Gastroesophageal sphincter (tissue), 3 donors: ENCODE results near the gene ZNF516.

Experiments used
- CTCF ChIP-seq, 4 experiments: fragments of 200-600 bp in 2 of 4; fragments of 450-650 bp in 2 of 4; sonication (generic) in 1 of 4; IDR thresholded peaks; one replicate each; pipeline ENCODE4 v1.5.1; 2017 to 2019; ENCODE audit warnings: antibody characterized with exemption in 4 of 4, mild to moderate bottlenecking in 2 of 4, moderate library complexity in 2 of 4
- POLR2A ChIP-seq, 2 donors: fragments of 450-650 bp; IDR thresholded peaks; one replicate each; pipeline ENCODE4 v1.6.1; 2017; ENCODE audit warnings: antibody characterized with exemption in 2 of 2, mild to moderate bottlenecking in 2 of 2, moderate library complexity in 1 of 2
- POLR2AphosphoS5 ChIP-seq: sonication (generic); formaldehyde crosslinking; IDR thresholded peaks from one replicate; pipeline ENCODE4 v1.6.1; 2017; ENCODE audit warnings: antibody characterized with exemption

- TF ChIP-seq CTCF (IDR thresholded peaks at IDR 0.05) (no peak), POLR2A (IDR thresholded peaks at IDR 0.05) (no peak), POLR2AphosphoS5 (no peak)
These were observed 109.4 kb downstream of the ZNF516 start for GRCh38 chr18:76385681-76385975.
